Measurements from ENCODE around the gene GK2.

GK2 gene

DNA sequence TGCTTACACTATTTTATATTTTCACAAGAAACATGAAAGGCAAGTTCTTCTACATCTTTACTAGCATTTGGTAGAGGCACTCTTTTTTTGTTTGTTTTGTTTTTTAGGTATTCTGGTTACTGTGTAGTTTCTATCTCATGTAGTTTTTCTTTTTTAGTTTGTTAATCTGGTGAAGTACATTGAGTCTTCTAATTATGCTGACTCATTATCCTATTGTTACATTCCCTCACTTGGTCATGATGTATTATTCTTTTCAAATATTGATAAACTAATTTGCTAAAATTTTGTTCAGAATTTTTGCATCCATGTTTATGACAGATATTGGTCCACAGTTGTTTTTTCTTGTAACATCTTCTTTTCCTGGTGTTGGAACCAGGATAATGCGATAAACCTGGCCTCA is 4.7 kb downstream of the GK2 start:
- Histone ChIP-seq H4K8ac (ENCODE audit: low read depth, low read length) (no peak overlapping the region), H2AFZ (ENCODE audit: low read length) (no peak overlapping the region), H3K27me3 (ENCODE audit: control insufficient read depth in 3 of 3, insufficient read depth in 3 of 3, low read depth in 1 of 3, low read length in 3 of 3) (no peaks in the 10 kb centered on the region), H2BK5ac (ENCODE audit: low read length) (no peak overlapping the region), H3K9me3 (replicated peaks in 1 of 2; ENCODE audit: control insufficient read depth in 2 of 2, insufficient read depth in 1 of 2, low read depth in 1 of 2, low read length in 2 of 2) (no peaks in the 10 kb centered on the region), H3K14ac (ENCODE audit: low read length) (no peak overlapping the region), H3K36me3 (replicated peaks in 1 of 2; ENCODE audit: control insufficient read depth in 2 of 2, insufficient read depth in 2 of 2, low read length in 2 of 2) (no peaks in the 10 kb centered on the region), H3K23ac (ENCODE audit: low read depth, low read length, poor library complexity) (no peak overlapping the region), H3K18ac (ENCODE audit: low read length) (no peak overlapping the region), H3K79me1 (ENCODE audit: low read depth, low read length) (no peaks in the 10 kb centered on the region), H2BK120ac (ENCODE audit: low read depth, low read length) (no peak overlapping the region), H3K4me2 (ENCODE audit: insufficient read depth, low read length, poor library complexity, severe bottlenecking) (no peak overlapping the region), H3K27ac (replicated peaks; ENCODE audit: low read length) (no peak overlapping the region), H4K91ac (ENCODE audit: low read depth, low read length, poor library complexity) (no peak overlapping the region), H3K4ac (ENCODE audit: low read length) (no peak overlapping the region), H2BK12ac (ENCODE audit: low read length) (no peak overlapping the region), H2AK5ac (ENCODE audit: low read depth, low read length) (no peak overlapping the region), H3K4me3 (ENCODE audit: low read length in 2 of 2) (no peak overlapping the region), H3K4me1 (ENCODE audit: control insufficient read depth in 2 of 2, insufficient read depth in 1 of 2, low read depth in 1 of 2, low read length in 2 of 2) (no peaks in the 10 kb centered on the region), H3K9ac (ENCODE audit: low read depth, low read length, poor library complexity) (no peak overlapping the region), H2BK15ac (ENCODE audit: low read length) (no peak overlapping the region)
- WGBS, 2 donors (ENCODE audit: extremely low coverage in 2 of 2, insufficient read length in 2 of 2, insufficient replicate concordance in 1 of 2), result no CpG with 5 or more reads among the region's 1 CpG
- no peak for DNase-seq (ENCODE audit: low spot score)

DNA sequence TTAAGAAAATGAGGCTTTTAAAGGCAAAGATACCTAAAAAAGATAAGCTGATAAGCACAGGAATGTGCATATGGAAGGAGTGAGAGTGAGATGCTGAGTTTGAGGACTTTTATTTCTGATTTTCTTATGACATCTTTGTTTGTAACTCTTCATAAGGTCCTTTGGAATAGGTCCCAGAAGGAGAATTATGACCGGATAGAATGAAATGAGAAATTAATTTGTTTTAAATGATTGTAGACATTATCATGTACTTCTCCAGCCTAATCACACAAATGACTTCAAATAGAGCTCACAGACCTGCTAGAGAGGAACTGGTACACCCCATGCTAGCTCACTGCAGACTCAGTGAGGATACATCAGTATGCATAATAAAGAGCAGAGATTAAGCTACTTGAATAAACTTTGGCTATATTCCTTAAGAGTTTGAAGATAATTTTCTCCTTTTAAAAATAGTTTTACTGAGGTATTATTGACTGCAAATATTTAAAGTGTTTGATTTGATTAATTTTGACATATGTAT is 5.6 kb downstream of the GK2 start:
- no CpG with 5 or more reads among the region's 1 CpG for WGBS, 2 donors (ENCODE audit: extremely low coverage in 2 of 2, insufficient read length in 2 of 2, insufficient replicate concordance in 1 of 2)

DNA sequence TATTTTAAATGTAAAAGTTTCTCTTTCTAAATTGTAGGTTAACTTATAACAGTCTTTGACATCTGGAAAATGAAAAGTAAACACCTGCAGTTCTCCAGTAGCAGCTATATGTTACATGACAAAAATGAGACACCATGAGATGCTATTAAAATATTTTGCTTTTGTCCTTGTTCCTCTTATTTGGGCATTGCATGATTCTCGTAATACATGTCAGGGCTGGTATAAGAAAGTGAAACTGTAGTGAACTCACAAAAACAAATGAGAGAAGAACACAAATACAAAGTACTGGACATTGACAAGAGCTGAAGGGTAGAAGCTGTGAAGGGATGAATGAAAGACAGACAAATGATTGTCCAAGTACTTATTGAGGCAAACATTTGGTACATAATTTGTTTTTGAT is 9.0 kb downstream of the GK2 start:
- Histone ChIP-seq H3K9ac (ENCODE audit: low read depth, low read length, poor library complexity) (no peak overlapping the region), H2AFZ (ENCODE audit: low read length) (no peak overlapping the region), H3K4ac (ENCODE audit: low read length) (no peak overlapping the region), H3K4me2 (ENCODE audit: insufficient read depth, low read length, poor library complexity, severe bottlenecking) (no peak overlapping the region), H2AK5ac (ENCODE audit: low read depth, low read length) (no peak overlapping the region), H3K14ac (ENCODE audit: low read length) (no peak overlapping the region), H3K27me3 (ENCODE audit: control insufficient read depth in 3 of 3, insufficient read depth in 3 of 3, low read depth in 1 of 3, low read length in 3 of 3) (no peaks in the 10 kb centered on the region), H3K9me3 (replicated peaks in 1 of 2; ENCODE audit: control insufficient read depth in 2 of 2, insufficient read depth in 1 of 2, low read depth in 1 of 2, low read length in 2 of 2) (no peaks in the 10 kb centered on the region), H4K91ac (ENCODE audit: low read depth, low read length, poor library complexity) (no peak overlapping the region), H2BK5ac (ENCODE audit: low read length) (no peak overlapping the region), H3K36me3 (replicated peaks in 1 of 2; ENCODE audit: control insufficient read depth in 2 of 2, insufficient read depth in 2 of 2, low read length in 2 of 2) (no peaks in the 10 kb centered on the region), H3K79me1 (ENCODE audit: low read depth, low read length) (no peaks in the 10 kb centered on the region), H4K8ac (ENCODE audit: low read depth, low read length) (no peak overlapping the region), H2BK120ac (ENCODE audit: low read depth, low read length) (no peak overlapping the region), H3K4me1 (ENCODE audit: control insufficient read depth in 2 of 2, insufficient read depth in 1 of 2, low read depth in 1 of 2, low read length in 2 of 2) (no peaks in the 10 kb centered on the region), H3K27ac (replicated peaks; ENCODE audit: low read length) (no peak overlapping the region), H3K18ac (ENCODE audit: low read length) (no peak overlapping the region), H3K23ac (ENCODE audit: low read depth, low read length, poor library complexity) (no peak overlapping the region), H3K4me3 (ENCODE audit: low read length in 2 of 2) (no peak overlapping the region), H2BK15ac (ENCODE audit: low read length) (no peak overlapping the region), H2BK12ac (ENCODE audit: low read length) (no peak overlapping the region)
- DNase-seq (ENCODE audit: low spot score), result no peak
- WGBS, 2 donors (ENCODE audit: extremely low coverage in 2 of 2, insufficient read length in 2 of 2, insufficient replicate concordance in 1 of 2), result no CpG with 5 or more reads among the region's 1 CpG

More for the DNA sequence above, 5.6 kb downstream of the GK2 start:
- no peak overlapping the region for H3K23ac ChIP-seq (ENCODE audit: low read depth, low read length, poor library complexity)
- H3K4ac ChIP-seq (ENCODE audit: low read length), result no peak overlapping the region
- no peak overlapping the region for H3K27ac ChIP-seq (replicated peaks; ENCODE audit: low read length)
- H3K27me3 ChIP-seq (ENCODE audit: control insufficient read depth in 3 of 3, insufficient read depth in 3 of 3, low read depth in 1 of 3, low read length in 3 of 3), result no peaks in the 10 kb centered on the region
- H3K9ac ChIP-seq (ENCODE audit: low read depth, low read length, poor library complexity), result no peak overlapping the region
- H3K36me3 ChIP-seq (replicated peaks in 1 of 2; ENCODE audit: control insufficient read depth in 2 of 2, insufficient read depth in 2 of 2, low read length in 2 of 2), result no peaks in the 10 kb centered on the region
- H2BK5ac ChIP-seq (ENCODE audit: low read length), result no peak overlapping the region
- H2BK120ac ChIP-seq (ENCODE audit: low read depth, low read length), result no peak overlapping the region
- no peak overlapping the region for H3K14ac ChIP-seq (ENCODE audit: low read length)
- H3K18ac ChIP-seq (ENCODE audit: low read length), result no peak overlapping the region
- H2AK5ac ChIP-seq (ENCODE audit: low read depth, low read length), result no peak overlapping the region
- H2AFZ ChIP-seq (ENCODE audit: low read length), result no peak overlapping the region
- H4K91ac ChIP-seq (ENCODE audit: low read depth, low read length, poor library complexity), result no peak overlapping the region
- H4K8ac ChIP-seq (ENCODE audit: low read depth, low read length), result no peak overlapping the region
- H2BK12ac ChIP-seq (ENCODE audit: low read length), result no peak overlapping the region
- no peak overlapping the region for H3K4me2 ChIP-seq (ENCODE audit: insufficient read depth, low read length, poor library complexity, severe bottlenecking)
- no peak overlapping the region for H2BK15ac ChIP-seq (ENCODE audit: low read length)
- H3K4me3 ChIP-seq (ENCODE audit: low read length in 2 of 2), result no peak overlapping the region
- DNase-seq (ENCODE audit: low spot score), result no peak
- no peaks in the 10 kb centered on the region for H3K79me1 ChIP-seq (ENCODE audit: low read depth, low read length)
- no peaks in the 10 kb centered on the region for H3K9me3 ChIP-seq (replicated peaks in 1 of 2; ENCODE audit: control insufficient read depth in 2 of 2, insufficient read depth in 1 of 2, low read depth in 1 of 2, low read length in 2 of 2)
- no peaks in the 10 kb centered on the region for H3K4me1 ChIP-seq (ENCODE audit: control insufficient read depth in 2 of 2, insufficient read depth in 1 of 2, low read depth in 1 of 2, low read length in 2 of 2)

DNA sequence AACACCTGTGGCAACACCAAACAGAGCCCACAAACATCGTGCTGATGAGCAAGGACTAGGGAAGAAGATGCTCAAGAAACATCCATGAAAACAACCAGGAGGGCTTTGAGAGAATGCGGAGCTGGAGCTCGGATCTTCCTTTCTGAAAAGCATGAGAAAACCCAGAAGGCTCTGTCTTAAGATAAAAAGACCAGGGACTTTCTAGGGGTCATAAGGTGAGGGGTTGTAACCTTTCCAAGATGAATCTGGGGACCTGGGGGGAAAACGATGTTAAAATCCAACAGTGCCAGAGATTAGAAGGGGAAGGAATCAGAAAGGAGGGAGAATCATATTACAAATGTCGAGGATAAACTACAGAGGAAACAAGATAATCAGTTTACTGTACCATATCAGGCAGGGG is 10.1 kb downstream of the GK2 start:
- no peak for DNase-seq (ENCODE audit: low spot score)
- WGBS, 2 donors (ENCODE audit: extremely low coverage in 2 of 2, insufficient read length in 2 of 2, insufficient replicate concordance in 1 of 2), result no CpG with 5 or more reads among the region's 5 CpGs
- Histone ChIP-seq H3K4me1 (ENCODE audit: control insufficient read depth in 2 of 2, insufficient read depth in 1 of 2, low read depth in 1 of 2, low read length in 2 of 2) (no peaks in the 10 kb centered on the region), H3K36me3 (replicated peaks in 1 of 2; ENCODE audit: control insufficient read depth in 2 of 2, insufficient read depth in 2 of 2, low read length in 2 of 2) (no peaks in the 10 kb centered on the region), H3K27ac (replicated peaks; ENCODE audit: low read length) (no peak overlapping the region), H4K8ac (ENCODE audit: low read depth, low read length) (no peak overlapping the region), H2BK15ac (ENCODE audit: low read length) (no peak overlapping the region), H3K23ac (ENCODE audit: low read depth, low read length, poor library complexity) (no peak overlapping the region), H3K79me1 (ENCODE audit: low read depth, low read length) (no peaks in the 10 kb centered on the region), H3K14ac (ENCODE audit: low read length) (no peak overlapping the region), H2BK12ac (ENCODE audit: low read length) (no peak overlapping the region), H3K4me3 (ENCODE audit: low read length in 2 of 2) (no peak overlapping the region), H3K4me2 (ENCODE audit: insufficient read depth, low read length, poor library complexity, severe bottlenecking) (no peak overlapping the region), H3K27me3 (ENCODE audit: control insufficient read depth in 3 of 3, insufficient read depth in 3 of 3, low read depth in 1 of 3, low read length in 3 of 3) (no peaks in the 10 kb centered on the region), H2AFZ (ENCODE audit: low read length) (peak overlapping the region; percentile 46), H3K18ac (ENCODE audit: low read length) (no peak overlapping the region), H3K9ac (ENCODE audit: low read depth, low read length, poor library complexity) (no peak overlapping the region), H4K91ac (ENCODE audit: low read depth, low read length, poor library complexity) (no peak overlapping the region), H3K9me3 (replicated peaks in 1 of 2; ENCODE audit: control insufficient read depth in 2 of 2, insufficient read depth in 1 of 2, low read depth in 1 of 2, low read length in 2 of 2) (no peaks in the 10 kb centered on the region), H2BK5ac (ENCODE audit: low read length) (no peak overlapping the region), H2BK120ac (ENCODE audit: low read depth, low read length) (no peak overlapping the region), H2AK5ac (ENCODE audit: low read depth, low read length) (no peak overlapping the region), H3K4ac (ENCODE audit: low read length) (no peak overlapping the region)

Measured in neuronal stem cell (in vitro differentiated cells).